Subcutaneous abdominal adipose tissue (tissue), 5 donors: Measurements from ENCODE around the gene PRRG3.
A peak's percentile ranks its signal among the peaks of the same experiment; 100 is the strongest.

Experiments
- H3K27ac ChIP-seq: one replicate; pipeline ENCODE4 v1.7.0; 2013; ENCODE audit warnings: low read depth, mild to moderate bottlenecking, inconsistent platforms, low read length, moderate library complexity
- H3K27me3 ChIP-seq, 5 donors: one replicate each; pipeline ENCODE4 v1.7.0; 2013; ENCODE audit warnings: low read length in 5 of 5, inconsistent platforms in 1 of 5; ENCODE audit not compliant: control insufficient read depth in 5 of 5, insufficient read depth in 4 of 5
- H3K36me3 ChIP-seq, 5 donors: one replicate each; pipeline ENCODE4 v1.7.0; 2013; ENCODE audit warnings: low read length in 5 of 5; ENCODE audit not compliant: control insufficient read depth in 5 of 5, insufficient read depth in 5 of 5
- H3K4me1 ChIP-seq, 5 donors: one replicate each; pipeline ENCODE4 v1.7.0; 2013; ENCODE audit warnings: low read length in 5 of 5, mild to moderate bottlenecking in 3 of 5, moderate library complexity in 1 of 5; ENCODE audit not compliant: control insufficient read depth in 5 of 5, insufficient read depth in 5 of 5
- H3K4me3 ChIP-seq, 5 donors: one replicate each; pipeline ENCODE4 v1.7.0; 2013; ENCODE audit warnings: low read length in 5 of 5, low read depth in 1 of 5
- H3K9ac ChIP-seq, 5 donors: one replicate each; pipeline ENCODE4 v1.7.0; 2013; ENCODE audit warnings: low read length in 5 of 5, mild to moderate bottlenecking in 4 of 5, moderate library complexity in 3 of 5
- H3K9me3 ChIP-seq, 5 donors: one replicate each; pipeline ENCODE4 v1.7.0; 2013; ENCODE audit warnings: low read length in 5 of 5; ENCODE audit not compliant: control insufficient read depth in 5 of 5
- donor health status: healthy.
- donor health status: healthy.
- donor health status: healthy.
- donor health status: healthy.
- donor health status: healthy.

The PRRG3 gene

DNA sequence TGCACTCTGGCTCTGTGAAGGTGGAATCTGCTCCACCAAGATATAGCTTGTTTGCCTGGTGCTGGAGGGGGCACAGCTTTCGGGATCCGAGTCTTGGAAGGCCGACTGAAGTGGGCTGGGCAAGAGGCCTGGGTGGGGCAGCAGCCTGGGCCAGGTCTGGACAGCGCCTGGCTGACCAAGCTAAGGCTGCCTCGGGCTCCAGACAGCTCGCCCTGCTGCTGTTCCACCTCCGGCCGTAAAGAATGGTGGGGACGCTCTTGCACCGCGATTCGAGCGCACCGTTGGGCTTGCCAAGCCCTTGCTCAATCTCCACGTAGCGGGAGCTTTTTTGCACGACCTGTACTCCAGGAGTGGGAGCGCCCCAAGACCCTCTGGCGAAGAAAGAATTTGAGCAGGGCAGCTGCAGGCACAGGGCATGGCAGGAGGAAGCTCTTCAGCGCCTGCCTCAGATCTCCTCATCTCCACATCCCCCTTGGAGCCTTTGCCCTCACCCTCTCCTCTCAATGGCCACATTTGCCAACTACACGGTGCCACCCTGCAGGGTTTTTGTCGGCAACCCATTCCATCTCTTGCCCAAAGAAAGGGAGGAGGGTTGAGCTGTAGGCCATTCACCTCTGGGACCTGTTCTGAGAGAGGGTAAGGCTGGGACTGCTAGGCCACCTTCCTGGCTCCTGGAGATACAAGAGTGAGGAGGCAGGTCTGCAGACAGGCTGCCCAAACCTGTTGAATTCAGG is 58.2 kb downstream of the PRRG3 start:
- Histone ChIP-seq H3K9me3 (no peaks in the 10 kb centered on the region), H3K36me3 (no peaks in the 10 kb centered on the region), H3K27me3 (peaks cover 0 to 13% (median 5%) of the 10 kb centered on the region in 5 donors), H3K27ac (no peak overlapping the region), H3K4me1 (peaks cover 0 to 21% (median 15%) of the 10 kb centered on the region in 5 donors), H3K4me3 (peak overlapping the region in 2 of 5 donors; percentile 3 to 25), H3K9ac (no peak overlapping the region)

DNA sequence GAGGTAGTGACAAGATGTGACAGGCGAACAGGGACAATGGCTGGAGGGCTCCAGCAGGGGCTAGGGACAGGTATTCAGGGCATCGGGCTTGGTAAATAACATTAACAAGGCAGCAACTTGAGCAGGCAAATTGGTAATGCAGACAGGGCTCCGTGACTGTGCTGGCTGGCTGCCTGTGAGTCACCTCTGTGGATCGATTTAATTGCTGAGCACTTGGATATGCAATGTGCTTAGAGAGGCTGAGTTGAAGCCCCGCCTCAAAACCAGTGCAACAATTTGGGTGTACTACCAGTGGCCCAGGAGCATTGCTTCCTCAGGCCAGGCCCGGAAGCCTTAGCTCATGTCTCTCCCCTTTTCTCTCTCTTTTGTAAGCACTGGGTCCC is 58.8 kb downstream of the PRRG3 start:
- H3K27ac ChIP-seq: no peak overlapping the region
- no peak overlapping the region for H3K4me3 ChIP-seq
- no peaks in the 10 kb centered on the region for H3K9me3 ChIP-seq
- H3K4me1 ChIP-seq: peaks cover 0 to 21% (median 15%) of the 10 kb centered on the region in 5 donors
- peaks cover 0 to 13% (median 5%) of the 10 kb centered on the region in 5 donors for H3K27me3 ChIP-seq
- H3K36me3 ChIP-seq: no peaks in the 10 kb centered on the region
- H3K9ac ChIP-seq: no peak overlapping the region

DNA sequence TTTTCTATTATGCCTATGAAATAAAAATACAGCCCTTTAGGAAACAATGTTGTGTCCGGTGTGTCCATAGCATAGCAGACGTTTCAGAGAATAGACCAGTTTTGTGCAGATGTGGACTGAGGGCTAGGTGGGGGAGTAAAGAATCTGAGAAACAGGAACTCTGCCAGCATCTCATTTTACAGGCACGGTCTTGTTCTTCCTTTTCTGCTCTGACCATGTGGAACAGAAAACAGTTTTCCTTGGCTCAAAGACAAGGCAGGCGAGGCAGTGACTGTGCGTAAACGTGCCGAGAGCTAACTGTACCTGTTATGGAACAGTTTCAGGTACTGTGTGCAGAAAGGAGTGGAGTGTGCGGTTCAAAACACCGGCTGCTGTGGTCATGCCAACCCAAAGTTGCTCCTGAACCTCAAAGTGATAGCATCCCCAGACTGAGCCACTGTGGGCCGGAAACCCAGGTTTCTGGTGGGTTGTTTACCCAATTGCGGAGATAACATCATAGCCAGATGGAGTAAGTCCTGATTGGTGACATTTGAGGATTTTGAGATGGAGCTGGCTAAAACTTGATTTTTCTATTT is 59.5 kb downstream of the PRRG3 start:
- Histone ChIP-seq H3K4me3 (no peak overlapping the region), H3K4me1 (peaks cover 0 to 21% (median 15%) of the 10 kb centered on the region in 5 donors), H3K36me3 (no peaks in the 10 kb centered on the region), H3K27ac (no peak overlapping the region), H3K9ac (no peak overlapping the region), H3K9me3 (no peaks in the 10 kb centered on the region), H3K27me3 (peaks cover 0 to 12% (median 5%) of the 10 kb centered on the region in 5 donors)
